K562 (cell line): ENCODE measurements around the gene QSOX2. TPM values are rescaled to one million over a fixed set of nuclear protein-coding genes. Genes with fewer than 3 reads are reported as not detected.

Experiments used
- ATAC-seq: fragments of 200-7000 bp; cut with Tn5 transposase; 3 replicates; pipeline ENCODE4 v1.9.1; 2020; ENCODE audit warnings: moderate library complexity
- BruUV-seq: library from RNA; stranded (reverse); fragments of 400-500 nt; replicated peaks from 2 replicates; lab custom pipeline; 2021; lab: Mats Ljungman, UMichigan
- CTCF ChIA-PET: fragments of 300-600 bp; formaldehyde crosslinking; extraction: SDS; loops from one replicate; lab custom pipeline; 2021; ENCODE audit warnings: low intra/inter-chr PET ratio; lab: Yijun Ruan, JAX
- POLR2A ChIA-PET: fragments of 300-600, 350-650 bp; sonication (Branson Sonifier 250); formaldehyde crosslinking; extraction: SDS; loops from one replicate; lab custom pipeline; 2021; ENCODE audit warnings: antibody characterized with exemption, inconsistent platforms; lab: Yijun Ruan, JAX
- DNase-seq, 4 experiments: peaks; one replicate each; pipeline versions ENCODE4 v3.0.0 to v3.0.0-alpha.2; 2011 to 2018; ENCODE audit warnings: low spot score in 3 of 4, mixed read lengths in 3 of 4; ENCODE audit errors: extremely low read depth in 1 of 4
- FAIRE-seq: peaks from 2 replicates; lab custom pipeline; 2011; peaks lifted over from hg19 to GRCh38; lab: Jason Lieb, UNC
- H2AFZ ChIP-seq: 2 replicates; pipeline ENCODE4 v1.6.0; 2011; ENCODE audit warnings: low read depth, low read length, control low read depth, inconsistent platforms
- H3K27ac ChIP-seq: fragments of 200-600 bp; 3 replicates; pipeline ENCODE4 v1.8.0; 2011; ENCODE audit warnings: low read depth, mild to moderate bottlenecking, control low read depth, inconsistent platforms, low read length, moderate library complexity, mixed read lengths; ENCODE audit errors: extremely low read depth
- H3K27me3 ChIP-seq, 2 experiments: fragments of 300-600 bp in 1 of 2; 2 replicates in 1 of 2; 3 replicates in 1 of 2; pipeline versions ENCODE4 v1.6.0 to v1.8.0; 2011; ENCODE audit warnings: inconsistent platforms in 2 of 2, low read length in 2 of 2, mild to moderate bottlenecking in 1 of 2, mixed read lengths in 1 of 2, moderate library complexity in 1 of 2; ENCODE audit not compliant: control insufficient read depth in 2 of 2, insufficient read depth in 2 of 2
- H3K36me3 ChIP-seq: fragments of 300-600 bp; 3 replicates; pipeline ENCODE4 v1.8.0; 2011; ENCODE audit warnings: mild to moderate bottlenecking, low read length, inconsistent platforms; ENCODE audit not compliant: control insufficient read depth, insufficient read depth
- H3K4me1 ChIP-seq, 2 experiments: fragments of 200-600 bp in 1 of 2; replicated peaks in 1 of 2; 2 replicates in 1 of 2; 3 replicates in 1 of 2; pipeline versions ENCODE4 v1.5.1 to v1.8.0; 2011; ENCODE audit warnings: inconsistent platforms in 2 of 2, low read length in 2 of 2, mild to moderate bottlenecking in 1 of 2, mixed read lengths in 1 of 2, moderate library complexity in 1 of 2; ENCODE audit not compliant: control insufficient read depth in 2 of 2, insufficient read depth in 2 of 2
- H3K4me2 ChIP-seq: 2 replicates; pipeline ENCODE4 v1.6.1; 2011; ENCODE audit warnings: low read length, control low read depth, inconsistent platforms, mixed read lengths; ENCODE audit not compliant: insufficient read depth
- H3K4me3 ChIP-seq: fragments of 200-600 bp; sonication (generic), shearing (Covaris generic); 2 replicates; pipeline ENCODE4 v1.5.1; 2016; ENCODE audit warnings: control low read depth, inconsistent platforms
- H3K79me2 ChIP-seq: fragments of 200-600 bp; 3 replicates; pipeline ENCODE4 v1.8.0; 2011; ENCODE audit warnings: low read length, inconsistent platforms; ENCODE audit not compliant: control insufficient read depth, insufficient read depth
- H3K9ac ChIP-seq, 2 experiments: 2 replicates each; pipeline versions ENCODE4 v1.6.0 to v1.6.1; 2011; ENCODE audit warnings: low read depth in 2 of 2, low read length in 2 of 2, control low read depth in 1 of 2, inconsistent platforms in 1 of 2, mild to moderate bottlenecking in 1 of 2, mixed read lengths in 1 of 2; ENCODE audit not compliant: insufficient read depth in 1 of 2
- H3K9me1 ChIP-seq: one replicate; pipeline ENCODE4 v1.6.0; 2011; ENCODE audit warnings: inconsistent platforms, mild to moderate bottlenecking, low read length, moderate library complexity; ENCODE audit not compliant: control insufficient read depth, insufficient read depth
- H3K9me3 ChIP-seq: replicated peaks from 2 replicates; pipeline ENCODE4 v1.5.1; 2011; ENCODE audit warnings: low read depth, low read length, inconsistent platforms; ENCODE audit not compliant: control insufficient read depth, insufficient read depth
- H4K20me1 ChIP-seq: replicated peaks from 2 replicates; pipeline ENCODE4 v1.6.1; 2011; ENCODE audit warnings: low read length, inconsistent platforms, mixed read lengths; ENCODE audit not compliant: control insufficient read depth, insufficient read depth
- CHD2 ChIP-seq: IDR thresholded peaks from 2 replicates; pipeline ENCODE4 v1.6.1; 2011; ENCODE audit warnings: low read depth, low read length
- KDM5B ChIP-seq: fragments of 200-600 bp; sonication (generic); IDR thresholded peaks from 2 replicates; pipeline ENCODE4 v1.6.1; 2012; ENCODE audit warnings: low read depth, mild to moderate bottlenecking, moderate library complexity, low read length, control low read depth, inconsistent platforms; ENCODE audit not compliant: insufficient replicate concordance
- RNF2 ChIP-seq: sonication (generic); IDR thresholded peaks from 2 replicates; pipeline ENCODE4 v1.6.1; 2016
- SP2 ChIP-seq: IDR thresholded peaks from 2 replicates; pipeline ENCODE4 v1.6.1; 2011; ENCODE audit warnings: mild to moderate bottlenecking, low read depth, low read length, moderate library complexity; ENCODE audit not compliant: poor library complexity, severe bottlenecking; ENCODE audit errors: extremely low read depth
- SREBF1 ChIP-seq: fragments of 150-350 bp; IDR thresholded peaks from 2 replicates; pipeline ENCODE4 v1.6.1; 2014; ENCODE audit warnings: antibody characterized with exemption, low read depth, low read length, borderline replicate concordance
- TAL1 ChIP-seq: fragments of 450-650 bp; IDR thresholded peaks from 2 replicates; pipeline ENCODE4 v1.6.1; 2016; ENCODE audit warnings: mild to moderate bottlenecking
- TOE1 ChIP-seq, 2 experiments: fragments of 450-650 bp in 1 of 2; sonication (generic) in 1 of 2; formaldehyde crosslinking in 1 of 2; IDR thresholded peaks; 2 replicates each; pipeline versions ENCODE4 v1.7.1 to v1.8.0; 2016 to 2022; ENCODE audit warnings: borderline replicate concordance in 2 of 2, mild to moderate bottlenecking in 2 of 2, antibody characterized with exemption in 1 of 2, inconsistent platforms in 1 of 2, low read depth in 1 of 2, missing genetic modification reagents in 1 of 2, moderate library complexity in 1 of 2
- ZEB2 ChIP-seq: fragments of 450-650 bp; IDR thresholded peaks from 2 replicates; pipeline ENCODE4 v1.6.1; 2016
- ZNF197 ChIP-seq: fragments of 200-800 bp; sonication (Bioruptor generic); IDR thresholded peaks from 2 replicates; pipeline ENCODE4 v1.6.1; 2016; ENCODE audit warnings: low read depth, missing genetic modification characterization, missing compliant biosample characterization
- ZNF644 ChIP-seq: fragments of 200-800 bp; sonication (Bioruptor generic); IDR thresholded peaks from 2 replicates; pipeline ENCODE4 v1.6.1; 2016; ENCODE audit warnings: low read depth, missing genetic modification characterization, missing compliant biosample characterization
- WGBS: fragments of 100-300 bp; shearing (Covaris generic); methylation state at CpG from one replicate; pipeline ENCODE4 v1.1.6; 2016; ENCODE audit warnings: low coverage, mixed read lengths; ENCODE audit not compliant: insufficient coverage; ENCODE audit errors: missing lambda C conversion rate; 5-methylcytosine and 5-hydroxymethylcytosine counted together
- in situ Hi-C: fragments of 300-500 bp; cut with MboI; formaldehyde crosslinking; loops from 4 replicates; pipeline ENCODE4 v1.15.0; 2018; ENCODE audit warnings: inconsistent platforms, mixed read lengths
- intact Hi-C: fragments of 100-400 bp; cut with micrococcal nuclease; formaldehyde crosslinking; loops from 2 replicates; pipeline ENCODE4 v1.14.2; 2022
- polyA plus RNA-seq, 8 experiments: library from polyadenylated mRNA; depleted of rRNA in 4 of 8; stranded (reverse) in 5 of 8; unstranded in 3 of 8; fragments of >200 nt; fragmentation: Nextera tagmentation in 2 of 8; fragmentation: Illumina TruSeq in 1 of 8; extraction: Ambion mirVana in 2 of 8; extraction: Trizol in 1 of 8; gene quantifications; 2 replicates each; pipeline versions ENCODE4 v1.2.1 to v1.2.3, GENCODE V29; 2011 to 2014; ENCODE audit warnings: inconsistent platforms in 1 of 8, missing spikeins in 1 of 8
- total RNA-seq, 7 experiments: library from RNA; depleted of rRNA in 6 of 7; stranded (reverse); fragments of >200 nt in 6 of 7; fragmentation: Illumina TruSeq in 2 of 7; extraction: Trizol in 2 of 7; gene quantifications; 2 replicates each; pipeline versions ENCODE4 v1.2.1 to v1.2.3, GENCODE V29; 2011 to 2021; ENCODE audit warnings: low replicate concordance in 1 of 7
- TF ChIP-seq, protein P1 (sequence below): fragments of 250-450 bp; sonication (Bioruptor Pico); IDR thresholded peaks from 2 replicates; pipeline ENCODE4 v1.4.0; 2020; ENCODE audit warnings: mild to moderate bottlenecking, moderate library complexity
- TF ChIP-seq, protein P2 (sequence below): fragments of 450-650 bp; formaldehyde crosslinking; IDR thresholded peaks from 2 replicates; pipeline ENCODE4 v1.4.0; 2020; ENCODE audit warnings: mild to moderate bottlenecking, moderate library complexity
- TF ChIP-seq, protein P3 (sequence below): fragments of 250-450 bp; sonication (Bioruptor Pico); IDR thresholded peaks from 2 replicates; pipeline ENCODE4 v1.8.0; 2021; ENCODE audit warnings: borderline replicate concordance, mild to moderate bottlenecking, moderate library complexity; ENCODE audit not compliant: poor library complexity, severe bottlenecking

QSOX2 gene
- total and polyA plus RNA-seq, 9 of the 15 experiments (the other 6 are each of a cell fraction or from before 2014, with no cell fraction given), result 0.51 to 23.7 (median 12.7) TPM

DNA sequence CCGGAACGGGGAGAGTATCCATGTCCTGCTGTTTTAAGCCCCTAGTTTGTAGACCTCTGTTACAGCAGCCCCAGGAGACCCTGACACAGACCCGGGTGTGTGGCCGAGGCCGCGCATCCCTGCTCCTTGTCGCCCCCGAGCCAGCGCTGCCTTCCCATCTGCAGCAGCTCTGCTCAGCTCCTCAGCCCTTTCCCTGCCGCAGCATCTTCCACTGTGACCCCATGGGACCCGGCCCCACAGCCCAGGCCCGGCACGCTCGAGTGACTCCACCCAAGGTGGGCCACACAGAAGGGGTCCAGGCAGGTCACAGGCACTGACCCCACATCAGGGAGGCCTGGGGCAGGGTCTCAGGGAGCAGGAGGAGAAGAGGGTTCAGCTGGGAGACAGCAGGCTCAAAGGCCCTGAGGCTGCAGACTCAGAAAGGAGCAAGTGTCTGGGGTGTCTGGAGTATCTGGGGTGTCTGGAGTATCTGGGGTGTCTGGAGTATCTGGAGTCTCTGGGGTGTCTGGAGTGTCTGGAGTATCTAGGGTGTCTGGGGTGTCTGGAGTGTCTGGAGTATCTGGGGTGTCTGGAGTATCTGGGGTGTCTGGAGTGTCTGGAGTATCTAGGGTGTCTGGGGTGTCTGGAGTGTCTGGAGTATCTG is 71.8 kb downstream of the QSOX2 start:
- H3K9me3 ChIP-seq, result no peaks in the 10 kb centered on the region
- peaks cover 0 to 38% of the 10 kb centered on the region in 2 experiments; a peak in 2 of 5 replicates for H3K4me1 ChIP-seq
- 20% methylated on average over 12 of the region's 14 CpGs for WGBS
- no peak overlapping the region for H3K4me3 ChIP-seq
- ChIA-PET POLR2A (no interaction called here), CTCF (no interaction called here)
- H3K27me3 ChIP-seq, result peaks cover 23 to 58% of the 10 kb centered on the region in 2 experiments
- H4K20me1 ChIP-seq, result peaks cover 5% of the 10 kb centered on the region; the same call in 1 of the 2 replicates
- H3K4me2 ChIP-seq, result no peak overlapping the region
- H3K79me2 ChIP-seq, result no peaks in the 10 kb centered on the region
- no peak overlapping the region for H3K27ac ChIP-seq
- no peaks in the 10 kb centered on the region for H3K36me3 ChIP-seq
- no peak overlapping the region for H2AFZ ChIP-seq
- DNase-seq, result no peak
- no TSS peak for BruUV-seq
- FAIRE-seq, result no peak
- no peak overlapping the region for H3K9ac ChIP-seq
- no peaks in the 10 kb centered on the region for H3K9me1 ChIP-seq
- ATAC-seq, result no peak
- intact Hi-C loops, result no loop called here
- in situ Hi-C loops, result loop anchor here (5.0 kb wide), 1 partner anchor 94 kb away; no protein-coding TSS in a partner anchor
- TF ChIP-seq TOE1 (IDR thresholded peaks at IDR 0.05; ENCODE audit: borderline replicate concordance) (no peak), TOE1 (CRISPR knock-in tag; IDR thresholded peaks at IDR 0.05; ENCODE audit: borderline replicate concordance, low read depth) (no peak), CHD2 (no peak), ZNF197 (CRISPR knock-in tag) (no peak), ZEB2 (no peak), TAL1 (no peak), SP2 (no peak), SREBF1 (no peak), ZNF644 (tag) (no peak), KDM5B (no peak), RNF2 (no peak)
- TF ChIP-seq, protein P1, sequence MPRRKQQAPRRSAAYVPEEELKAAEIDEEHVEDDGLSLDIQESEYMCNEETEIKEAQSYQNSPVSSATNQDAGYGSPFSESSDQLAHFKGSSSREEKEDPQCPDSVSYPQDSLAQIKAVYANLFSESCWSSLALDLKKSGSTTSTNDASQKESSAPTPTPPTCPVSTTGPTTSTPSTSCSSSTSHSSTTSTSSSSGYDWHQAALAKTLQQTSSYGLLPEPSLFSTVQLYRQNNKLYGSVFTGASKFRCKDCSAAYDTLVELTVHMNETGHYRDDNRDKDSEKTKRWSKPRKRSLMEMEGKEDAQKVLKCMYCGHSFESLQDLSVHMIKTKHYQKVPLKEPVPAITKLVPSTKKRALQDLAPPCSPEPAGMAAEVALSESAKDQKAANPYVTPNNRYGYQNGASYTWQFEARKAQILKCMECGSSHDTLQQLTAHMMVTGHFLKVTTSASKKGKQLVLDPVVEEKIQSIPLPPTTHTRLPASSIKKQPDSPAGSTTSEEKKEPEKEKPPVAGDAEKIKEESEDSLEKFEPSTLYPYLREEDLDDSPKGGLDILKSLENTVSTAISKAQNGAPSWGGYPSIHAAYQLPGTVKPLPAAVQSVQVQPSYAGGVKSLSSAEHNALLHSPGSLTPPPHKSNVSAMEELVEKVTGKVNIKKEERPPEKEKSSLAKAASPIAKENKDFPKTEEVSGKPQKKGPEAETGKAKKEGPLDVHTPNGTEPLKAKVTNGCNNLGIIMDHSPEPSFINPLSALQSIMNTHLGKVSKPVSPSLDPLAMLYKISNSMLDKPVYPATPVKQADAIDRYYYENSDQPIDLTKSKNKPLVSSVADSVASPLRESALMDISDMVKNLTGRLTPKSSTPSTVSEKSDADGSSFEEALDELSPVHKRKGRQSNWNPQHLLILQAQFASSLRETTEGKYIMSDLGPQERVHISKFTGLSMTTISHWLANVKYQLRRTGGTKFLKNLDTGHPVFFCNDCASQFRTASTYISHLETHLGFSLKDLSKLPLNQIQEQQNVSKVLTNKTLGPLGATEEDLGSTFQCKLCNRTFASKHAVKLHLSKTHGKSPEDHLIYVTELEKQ (CRISPR knock-in tag), result no peak
- TF ChIP-seq, protein P2, sequence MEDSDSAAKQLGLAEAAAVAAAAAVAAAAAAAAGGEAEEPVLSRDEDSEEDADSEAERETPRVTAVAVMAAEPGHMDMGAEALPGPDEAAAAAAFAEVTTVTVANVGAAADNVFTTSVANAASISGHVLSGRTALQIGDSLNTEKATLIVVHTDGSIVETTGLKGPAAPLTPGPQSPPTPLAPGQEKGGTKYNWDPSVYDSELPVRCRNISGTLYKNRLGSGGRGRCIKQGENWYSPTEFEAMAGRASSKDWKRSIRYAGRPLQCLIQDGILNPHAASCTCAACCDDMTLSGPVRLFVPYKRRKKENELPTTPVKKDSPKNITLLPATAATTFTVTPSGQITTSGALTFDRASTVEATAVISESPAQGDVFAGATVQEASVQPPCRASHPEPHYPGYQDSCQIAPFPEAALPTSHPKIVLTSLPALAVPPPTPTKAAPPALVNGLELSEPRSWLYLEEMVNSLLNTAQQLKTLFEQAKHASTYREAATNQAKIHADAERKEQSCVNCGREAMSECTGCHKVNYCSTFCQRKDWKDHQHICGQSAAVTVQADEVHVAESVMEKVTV (CRISPR knock-in tag), result no peak
- TF ChIP-seq, protein P3, sequence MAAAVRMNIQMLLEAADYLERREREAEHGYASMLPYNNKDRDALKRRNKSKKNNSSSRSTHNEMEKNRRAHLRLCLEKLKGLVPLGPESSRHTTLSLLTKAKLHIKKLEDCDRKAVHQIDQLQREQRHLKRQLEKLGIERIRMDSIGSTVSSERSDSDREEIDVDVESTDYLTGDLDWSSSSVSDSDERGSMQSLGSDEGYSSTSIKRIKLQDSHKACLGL, result no peak
